Small intestine (tissue), 7 donors: ENCODE results near the gene NDP. TPM values are rescaled to one million over a fixed set of nuclear protein-coding genes. Genes with fewer than 3 reads are reported as not detected.
A peak's percentile ranks its signal among the peaks of the same experiment; 100 is the strongest.

Experiments
- DNase-seq, 2 donors: peaks; one replicate each; pipeline versions ENCODE4 v3.0.0 to v3.0.0-alpha.2; 2013
- FAIRE-seq: peaks from 2 replicates; lab custom pipeline; 2012; peaks lifted over from hg19 to GRCh38; lab: Jason Lieb, UNC
- H3K27ac ChIP-seq, 3 donors: one replicate each; pipeline ENCODE4 v1.5.1; 2013; ENCODE audit warnings: low read length in 2 of 3, mild to moderate bottlenecking in 2 of 3, control low read depth in 1 of 3, inconsistent platforms in 1 of 3, low read depth in 1 of 3, moderate library complexity in 1 of 3
- H3K27me3 ChIP-seq, 3 donors: one replicate each; pipeline ENCODE4 v1.6.1; 2013; ENCODE audit warnings: low read length in 3 of 3, inconsistent platforms in 1 of 3; ENCODE audit not compliant: control insufficient read depth in 3 of 3, insufficient read depth in 3 of 3
- H3K36me3 ChIP-seq, 3 donors: one replicate each; pipeline ENCODE4 v1.6.1; 2013; ENCODE audit warnings: low read length in 3 of 3, inconsistent platforms in 1 of 3, low read depth in 1 of 3, mild to moderate bottlenecking in 1 of 3, moderate library complexity in 1 of 3; ENCODE audit not compliant: control insufficient read depth in 3 of 3, insufficient read depth in 2 of 3
- H3K4me1 ChIP-seq, 3 donors: one replicate each; pipeline ENCODE4 v1.6.1; 2013; ENCODE audit warnings: low read length in 2 of 3, inconsistent platforms in 1 of 3, low read depth in 1 of 3, mild to moderate bottlenecking in 1 of 3, moderate library complexity in 1 of 3; ENCODE audit not compliant: control insufficient read depth in 3 of 3, insufficient read depth in 2 of 3
- H3K4me3 ChIP-seq, 3 donors: one replicate each; pipeline ENCODE4 v1.5.1; 2013; ENCODE audit warnings: low read length in 3 of 3, control low read depth in 1 of 3, inconsistent platforms in 1 of 3, low read depth in 1 of 3, mild to moderate bottlenecking in 1 of 3, moderate library complexity in 1 of 3
- H3K9me3 ChIP-seq, 2 donors: one replicate each; pipeline ENCODE4 v1.6.1; 2013; ENCODE audit warnings: low read depth in 1 of 2, low read length in 1 of 2; ENCODE audit not compliant: control insufficient read depth in 2 of 2, insufficient read depth in 1 of 2
- WGBS, 3 donors: extraction: QIAGEN DNeasy Blood & Tissue Kit; methylation state at CpG; one replicate each; pipeline ENCODE4 v1.1.7; 2013; 5-methylcytosine and 5-hydroxymethylcytosine counted together
- polyA plus RNA-seq, 4 donors: library from polyadenylated mRNA; stranded (reverse) in 3 of 4; unstranded in 1 of 4; fragments of 200-250 nt in 3 of 4; fragments of 120-200 nt in 1 of 4; gene quantifications; one replicate each; pipeline versions ENCODE4 v1.2.1 to v1.2.3, GENCODE V29; 2013
- donor health status: healthy with polysubstance abuse.
- donor health status: control.
- donor health status: control.
- donor health status: Bipolar disorder and iron deficiency.
- donor health status: healthy.

NDP gene
- polyA plus RNA-seq, 4 donors = 0.16 to 0.22 TPM; not detected in 2

DNA sequence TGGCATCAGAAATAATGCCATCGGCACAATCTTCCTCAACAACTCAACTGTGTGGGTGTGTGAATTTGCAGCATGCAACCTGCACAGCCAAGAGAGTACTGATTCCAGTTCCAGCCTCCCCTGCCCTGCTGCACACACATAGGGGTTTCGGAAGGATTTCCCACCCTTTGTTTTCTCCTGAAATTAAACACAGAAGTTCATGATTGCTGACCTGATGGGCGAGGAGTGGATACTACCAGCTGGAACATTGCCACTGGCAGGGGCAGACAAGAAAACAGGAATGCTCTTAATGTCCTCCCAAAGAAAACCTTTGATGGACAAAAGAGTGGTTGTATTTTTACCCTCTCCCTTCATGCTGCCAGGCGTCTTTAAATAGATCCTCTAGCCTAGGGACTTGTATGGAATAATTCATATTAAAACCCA is 4.8 kb downstream of the NDP start:
- WGBS, 3 donors = 73 to 83% (median 77%) methylated on average over 4 of the region's 4 CpGs
- no peak for FAIRE-seq
- no peak for DNase-seq

GRCh38 chrX:43964936-43965335 is 8.3 kb downstream of the NDP start:
- FAIRE-seq = no peak
- no peak overlapping the region for H3K27ac ChIP-seq
- no peaks in the 10 kb centered on the region for H3K9me3 ChIP-seq
- no peak overlapping the region for H3K4me3 ChIP-seq
- no peaks in the 10 kb centered on the region for H3K4me1 ChIP-seq
- DNase-seq = no peak
- no peaks in the 10 kb centered on the region for H3K27me3 ChIP-seq
- H3K36me3 ChIP-seq = no peaks in the 10 kb centered on the region
- WGBS, 3 donors = 66 to 75% (median 73%) methylated on average over 3 of the region's 3 CpGs

More for the DNA sequence above, 4.8 kb downstream of the NDP start:
- peaks cover 0 to 4% (median 0%) of the 10 kb centered on the region in 3 donors for H3K4me1 ChIP-seq
- H3K27ac ChIP-seq = no peak overlapping the region
- no peaks in the 10 kb centered on the region for H3K9me3 ChIP-seq
- peaks cover 0 to 5% (median 0%) of the 10 kb centered on the region in 3 donors for H3K27me3 ChIP-seq
- H3K36me3 ChIP-seq = no peaks in the 10 kb centered on the region
- no peak overlapping the region for H3K4me3 ChIP-seq

DNA sequence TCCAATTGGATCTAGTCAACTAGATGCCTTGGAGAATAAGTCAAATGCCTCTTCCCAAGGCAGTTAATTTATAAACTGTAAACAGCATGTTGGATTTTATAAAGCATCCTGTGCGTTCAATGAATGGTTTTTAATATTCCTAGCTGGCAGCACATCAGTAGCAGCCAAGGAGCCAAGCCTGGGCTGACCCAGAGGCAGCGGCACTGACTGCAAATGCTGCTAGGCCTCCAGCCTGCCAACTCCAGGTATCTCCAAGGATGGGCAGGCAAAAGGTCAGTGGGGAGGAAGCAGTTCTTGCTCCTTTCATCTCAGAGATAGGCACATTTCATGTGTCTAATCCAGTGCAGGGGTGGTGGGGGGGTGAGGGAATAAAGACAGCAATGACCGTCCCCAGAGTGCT is 9.5 kb downstream of the NDP start:
- no peak for DNase-seq
- FAIRE-seq = no peak
- Histone ChIP-seq H3K27me3 (no peaks in the 10 kb centered on the region), H3K4me1 (no peaks in the 10 kb centered on the region), H3K27ac (no peak overlapping the region), H3K9me3 (no peaks in the 10 kb centered on the region), H3K36me3 (no peaks in the 10 kb centered on the region), H3K4me3 (no peak overlapping the region)
- 71 to 83% (median 78%) methylated on average over 3 of the region's 3 CpGs for WGBS, 3 donors

DNA sequence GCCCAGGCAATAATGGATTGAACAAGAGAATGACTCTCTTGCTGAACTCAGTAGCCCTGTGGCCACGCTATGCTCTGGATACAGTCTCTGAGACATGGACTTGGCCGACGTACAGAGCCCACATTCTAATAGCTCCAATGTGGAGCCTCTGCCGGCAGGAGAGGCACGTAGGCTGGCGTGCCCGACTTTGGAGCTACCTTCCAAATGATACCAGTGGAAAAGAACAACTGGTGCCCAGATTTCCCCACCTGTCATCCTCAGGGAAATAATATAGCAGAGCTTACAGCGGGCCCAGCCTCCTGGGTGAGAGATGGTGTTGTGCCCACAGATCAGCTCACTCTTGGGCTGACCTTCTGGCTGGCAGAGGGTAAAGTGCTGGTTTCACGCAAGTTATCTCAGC is 10.6 kb downstream of the NDP start:
- no peaks in the 10 kb centered on the region for H3K4me1 ChIP-seq
- no peak for FAIRE-seq
- H3K27ac ChIP-seq = no peak overlapping the region
- H3K4me3 ChIP-seq = no peak overlapping the region
- DNase-seq = no peak
- 87 to 94% (median 87%) methylated on average over 9 of the region's 9 CpGs for WGBS, 3 donors
- H3K36me3 ChIP-seq = no peaks in the 10 kb centered on the region
- no peaks in the 10 kb centered on the region for H3K27me3 ChIP-seq
- H3K9me3 ChIP-seq = no peaks in the 10 kb centered on the region

GRCh38 chrX:43961699-43962098 is 11.5 kb downstream of the NDP start:
- Histone ChIP-seq H3K4me3 (no peak overlapping the region), H3K4me1 (no peaks in the 10 kb centered on the region), H3K27me3 (no peaks in the 10 kb centered on the region), H3K27ac (no peak overlapping the region), H3K9me3 (no peaks in the 10 kb centered on the region), H3K36me3 (no peaks in the 10 kb centered on the region)
- no peak for FAIRE-seq
- no peak for DNase-seq
- WGBS, 3 donors = 31 to 68% (median 41%) methylated on average over 2 of the region's 2 CpGs

GRCh38 chrX:43958529-43958928 is 14.7 kb downstream of the NDP start:
- FAIRE-seq = no peak
- no peaks in the 10 kb centered on the region for H3K36me3 ChIP-seq
- peaks cover 0 to 2% (median 0%) of the 10 kb centered on the region in 3 donors for H3K27me3 ChIP-seq
- no peaks in the 10 kb centered on the region for H3K4me1 ChIP-seq
- 0 to 2% (median 0%) methylated on average over 6 of the region's 6 CpGs for WGBS, 3 donors
- no peaks in the 10 kb centered on the region for H3K9me3 ChIP-seq
- peak; percentile 72 to 75 for DNase-seq
- no peak overlapping the region for H3K4me3 ChIP-seq
- H3K27ac ChIP-seq = no peak overlapping the region

GRCh38 chrX:43956034-43956433 is 17.2 kb downstream of the NDP start:
- Histone ChIP-seq H3K36me3 (no peaks in the 10 kb centered on the region), H3K27me3 (peaks cover 0 to 2% (median 0%) of the 10 kb centered on the region in 3 donors), H3K4me3 (no peak overlapping the region), H3K27ac (no peak overlapping the region), H3K4me1 (no peaks in the 10 kb centered on the region), H3K9me3 (no peaks in the 10 kb centered on the region)
- FAIRE-seq = peak; percentile 36
- DNase-seq = peak in 1 of 2 donors; percentile 59

DNA sequence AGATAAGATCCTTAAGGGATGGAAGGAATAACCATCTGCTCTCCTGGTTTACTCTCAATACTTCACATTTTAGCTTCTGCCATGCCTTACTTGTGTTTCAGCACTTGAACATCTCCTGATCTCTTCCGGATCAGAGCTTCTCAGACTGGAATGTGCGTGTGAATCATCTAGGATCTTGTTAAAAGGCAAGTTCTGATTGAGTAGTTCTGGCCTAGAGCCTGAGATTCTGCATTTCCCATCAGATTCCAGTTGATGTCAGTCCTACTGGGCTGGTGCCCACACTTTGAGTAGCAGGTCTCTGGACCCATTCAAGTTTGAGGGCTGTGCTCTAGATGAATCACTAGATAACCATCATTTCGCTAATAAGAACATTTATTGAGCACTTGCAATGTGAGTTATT is 20.0 kb downstream of the NDP start:
- Histone ChIP-seq H3K9me3 (no peaks in the 10 kb centered on the region), H3K27ac (no peak overlapping the region), H3K4me1 (no peaks in the 10 kb centered on the region), H3K27me3 (peaks cover 0 to 2% (median 0%) of the 10 kb centered on the region in 3 donors), H3K36me3 (no peaks in the 10 kb centered on the region), H3K4me3 (no peak overlapping the region)
- WGBS, 3 donors = 77 to 88% (median 88%) methylated on average over 3 of the region's 3 CpGs
- DNase-seq = no peak
- no peak for FAIRE-seq

- Histone ChIP-seq H3K27ac (no peak overlapping the region), H3K9me3 (no peaks in the 10 kb centered on the region), H3K4me3 (no peak overlapping the region), H3K36me3 (no peaks in the 10 kb centered on the region), H3K4me1 (no peaks in the 10 kb centered on the region), H3K27me3 (peaks cover 0 to 1% (median 0%) of the 10 kb centered on the region in 3 donors)
- FAIRE-seq (no peak), DNase-seq (peak; percentile 27 to 45)
- 7 to 14% (median 11%) methylated on average over 15 of the region's 15 CpGs for WGBS, 3 donors
These were observed 23.5 kb downstream of the NDP start for GRCh38 chrX:43949669-43950068.
